GM21619 (cell line): ENCODE measurements around the gene CPZ.
"Not testable (repeated sequence)": the region's sequence is repeated elsewhere in the genome, so short reads cannot be mapped to it uniquely, and the experiment has no call there.

ENCODE experiments used
- ATAC-seq: cut with Tn5 transposase; IDR thresholded peaks from one replicate; pipeline ENCODE4 v1.9.1; 2021; ENCODE audit not compliant: unreplicated experiment

Gene CPZ

DNA sequence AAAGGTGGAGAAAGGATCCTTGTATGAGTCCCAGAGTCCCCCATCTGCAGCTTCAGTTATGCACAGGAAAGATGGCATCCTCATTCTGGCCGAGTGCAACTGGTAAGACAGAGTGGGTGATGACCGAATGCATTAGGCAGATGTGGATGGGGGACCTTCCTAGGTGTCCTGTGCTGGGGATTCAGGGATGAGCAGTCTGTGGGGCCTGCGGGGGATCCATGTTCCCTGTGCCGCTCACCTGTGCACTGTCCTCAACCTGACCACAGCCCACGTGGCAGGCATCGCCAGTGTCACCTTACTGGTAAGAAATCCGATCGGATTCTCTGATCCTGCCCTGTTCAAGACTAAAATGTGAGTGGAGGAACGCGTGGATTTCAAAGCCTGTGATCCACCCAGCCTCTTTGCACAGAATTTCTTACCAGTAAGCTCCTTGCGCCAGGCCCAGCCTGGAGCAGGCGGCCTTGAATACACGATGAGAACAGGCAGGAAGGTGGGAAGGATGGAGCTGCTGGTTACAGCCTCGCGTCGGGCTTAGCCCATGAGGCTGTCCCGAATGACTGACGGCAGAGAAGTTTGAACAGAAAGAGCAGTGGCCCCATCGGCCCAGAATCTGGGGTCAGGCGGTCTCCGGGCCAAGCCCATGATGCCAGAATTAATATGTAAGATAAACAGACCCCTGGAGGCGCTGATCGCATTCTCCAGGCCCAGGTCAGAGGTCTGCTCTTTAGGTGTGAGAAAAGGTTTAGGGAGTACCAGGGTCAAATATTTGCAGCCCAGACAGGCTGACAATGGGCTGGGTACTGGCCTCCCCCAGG is 56.5 kb downstream of the CPZ start:
- no peak for ATAC-seq

DNA sequence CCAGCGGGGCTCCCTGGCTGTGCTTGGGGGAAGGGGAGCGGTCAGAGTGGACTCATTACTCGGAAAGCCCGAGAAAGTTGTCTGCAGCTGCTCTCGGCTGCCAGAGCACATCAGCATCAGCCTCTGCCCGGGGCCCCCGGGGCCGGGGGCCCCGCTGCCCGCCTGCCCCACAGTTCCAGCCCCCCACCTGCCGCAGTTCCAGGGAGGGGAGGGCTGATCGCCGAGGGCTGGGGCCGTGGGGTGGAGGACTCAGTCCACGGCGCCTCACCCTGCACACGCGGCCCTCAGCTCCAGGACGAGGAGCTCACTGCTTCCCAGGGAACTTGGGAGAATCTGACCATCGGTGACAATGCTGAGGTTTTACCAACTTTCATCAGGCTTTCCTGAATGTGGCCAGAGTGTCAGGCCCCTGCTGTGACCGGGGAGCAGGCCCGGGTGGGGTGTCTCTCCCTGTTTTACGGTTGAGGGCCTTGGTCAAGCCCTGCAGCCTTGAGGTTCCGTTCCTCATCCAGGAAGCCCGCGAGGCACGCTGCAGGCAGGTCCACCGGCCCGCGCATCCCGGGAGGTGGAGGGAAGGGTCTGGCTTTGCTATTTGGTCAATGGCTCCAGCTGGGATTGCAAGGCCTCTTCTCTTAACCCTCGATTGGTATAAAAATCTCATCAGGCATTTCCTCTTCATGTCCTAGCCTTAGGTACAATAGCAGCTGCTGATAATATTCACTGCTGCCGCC is 57.2 kb downstream of the CPZ start:
- ATAC-seq = no peak

GRCh38 chr4:8651661-8652180 is 59.2 kb downstream of the CPZ start:
- no peak for ATAC-seq

DNA sequence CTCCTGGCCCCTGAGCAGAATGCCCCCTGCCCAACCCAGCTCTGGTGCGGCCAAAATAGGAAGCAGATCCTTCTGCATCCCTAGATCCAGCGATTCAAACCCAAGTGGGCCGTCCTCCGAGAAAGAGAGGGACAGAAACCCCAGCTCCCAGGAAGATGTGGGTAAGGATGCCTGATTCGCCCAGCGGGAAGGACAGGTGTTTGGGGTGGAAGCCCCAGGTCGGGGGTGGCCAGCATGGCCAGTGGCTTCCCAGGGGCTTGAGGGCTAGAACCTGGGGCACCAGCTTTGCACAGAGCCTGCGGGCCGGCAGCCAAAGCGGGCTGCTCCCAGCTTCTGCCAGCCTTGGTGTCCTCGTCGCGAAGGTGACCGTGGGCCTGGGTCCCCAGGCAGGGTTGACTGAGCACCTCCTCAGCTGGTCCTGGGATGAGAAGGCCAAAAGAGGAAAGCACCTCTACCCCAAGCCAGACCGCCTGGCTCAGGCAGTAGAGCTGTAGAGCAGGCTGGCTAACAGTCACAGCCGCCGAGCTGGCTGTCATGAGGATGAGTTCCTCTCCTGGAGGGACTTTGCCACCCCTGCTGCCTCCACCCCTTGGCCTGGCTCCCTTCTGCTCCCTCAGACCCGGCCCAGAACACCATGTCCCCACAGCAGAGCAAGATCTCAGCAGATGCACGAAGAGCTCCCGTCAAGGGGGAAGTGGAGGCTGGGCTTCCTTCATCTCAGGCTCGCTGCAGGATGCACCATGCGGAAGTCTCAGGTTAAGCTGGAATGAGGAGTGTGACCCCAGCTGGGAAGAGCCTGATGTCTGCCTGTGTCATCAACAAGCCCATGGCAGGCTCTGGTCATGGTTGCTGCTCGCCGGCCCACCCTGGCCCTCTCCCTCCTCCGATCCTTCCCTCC is 59.9 kb downstream of the CPZ start:
- ATAC-seq = no peak

GRCh38 chr4:8653326-8654000 is 60.9 kb downstream of the CPZ start:
- ATAC-seq = no peak

DNA sequence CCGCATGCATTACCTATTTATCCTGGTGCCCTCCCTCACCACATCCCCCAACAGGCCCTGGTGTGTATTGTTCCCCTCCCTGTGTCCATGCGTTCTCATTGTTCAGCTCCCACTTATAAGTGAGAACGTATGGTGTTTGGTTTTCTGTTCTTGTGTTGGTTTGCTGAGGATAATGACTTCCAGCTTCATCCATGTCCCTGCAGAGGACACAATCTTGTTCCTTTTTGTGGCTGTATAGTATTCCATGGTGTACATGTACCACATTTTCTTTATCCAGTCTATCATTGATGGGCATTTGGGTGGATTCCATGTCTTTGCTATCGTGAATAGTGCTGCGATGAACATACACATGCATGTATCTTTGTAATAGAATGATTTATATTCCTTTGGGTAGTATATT is 61.6 kb downstream of the CPZ start:
- ATAC-seq = not testable (repeated sequence)

- ATAC-seq = no peak
Measured at GRCh38 chr4:8655411-8656184, 63.0 kb downstream of the CPZ start.

- ATAC-seq = no peak
Measured at GRCh38 chr4:8656185-8656517, 63.6 kb downstream of the CPZ start.

DNA sequence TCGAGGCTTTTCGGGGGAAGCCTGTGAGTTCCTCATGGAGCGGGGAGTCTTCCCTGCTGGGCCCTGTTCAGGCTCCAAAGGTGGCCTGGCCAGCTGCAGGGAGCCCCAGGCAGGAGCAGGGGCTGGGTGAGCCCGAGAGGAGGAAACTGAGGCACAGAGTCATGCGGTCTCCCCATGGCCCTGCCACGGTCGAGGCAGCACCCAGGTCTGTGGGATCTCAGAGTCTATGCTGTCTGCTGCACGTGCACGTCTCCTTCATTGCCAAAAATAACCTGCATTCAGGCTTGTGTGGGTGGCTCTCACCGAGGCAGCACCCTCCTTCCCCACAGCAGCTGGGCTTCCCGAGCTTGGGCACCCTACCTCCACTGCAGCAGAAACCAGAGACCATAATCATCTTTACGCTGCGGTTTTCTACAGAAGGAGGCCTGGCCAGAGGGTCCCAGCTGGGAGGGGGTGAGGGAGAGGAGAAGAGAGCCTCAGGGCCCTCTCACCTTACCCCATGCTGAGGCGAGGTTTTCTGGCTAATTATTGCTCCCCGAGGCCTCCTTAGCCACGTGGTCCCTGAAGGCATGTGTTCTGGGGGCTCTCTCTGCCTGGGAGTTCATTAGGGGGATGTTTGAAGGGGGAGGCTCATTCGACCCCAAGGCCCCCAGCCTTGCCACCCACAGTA is 64.3 kb downstream of the CPZ start:
- ATAC-seq = no peak

DNA sequence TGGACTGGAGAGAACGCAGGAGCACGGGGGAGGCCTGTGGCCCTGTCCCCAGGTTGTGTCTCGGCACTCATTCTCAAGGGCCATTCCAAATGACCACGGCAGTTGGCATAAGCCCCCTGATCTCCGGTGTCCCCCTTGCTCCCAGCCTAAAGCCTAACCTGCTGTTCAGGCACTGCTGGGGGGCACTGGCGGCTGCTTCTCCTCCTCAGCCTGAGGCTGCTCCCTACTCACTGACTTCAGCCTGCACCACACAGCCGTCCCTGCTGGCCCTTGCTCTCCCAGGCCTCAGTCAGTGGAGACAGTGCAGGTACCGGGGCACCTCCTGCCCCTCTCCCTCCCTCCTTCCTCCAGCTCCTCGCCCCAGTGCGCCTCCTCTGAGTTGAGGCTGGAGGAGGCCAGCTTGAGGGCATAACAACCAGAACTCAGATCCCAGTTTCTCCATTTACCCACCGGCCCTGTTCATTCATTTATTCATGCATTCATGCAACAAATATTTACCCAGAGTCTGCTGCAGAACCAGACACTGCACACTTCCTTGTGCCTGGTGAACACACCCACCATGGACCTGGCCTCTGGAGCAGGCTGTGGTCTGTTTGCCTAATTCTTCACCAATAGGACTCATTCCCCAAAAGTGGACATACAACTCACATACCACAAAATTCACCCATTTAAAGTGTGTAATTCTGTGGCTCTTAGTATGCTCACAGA is 65.0 kb downstream of the CPZ start:
- ATAC-seq = no peak

GRCh38 chr4:8662776-8663175 is 70.2 kb downstream of the CPZ start:
- ATAC-seq = no peak

- no peak for ATAC-seq
Measured at GRCh38 chr4:8664031-8664805, 71.7 kb downstream of the CPZ start.

DNA sequence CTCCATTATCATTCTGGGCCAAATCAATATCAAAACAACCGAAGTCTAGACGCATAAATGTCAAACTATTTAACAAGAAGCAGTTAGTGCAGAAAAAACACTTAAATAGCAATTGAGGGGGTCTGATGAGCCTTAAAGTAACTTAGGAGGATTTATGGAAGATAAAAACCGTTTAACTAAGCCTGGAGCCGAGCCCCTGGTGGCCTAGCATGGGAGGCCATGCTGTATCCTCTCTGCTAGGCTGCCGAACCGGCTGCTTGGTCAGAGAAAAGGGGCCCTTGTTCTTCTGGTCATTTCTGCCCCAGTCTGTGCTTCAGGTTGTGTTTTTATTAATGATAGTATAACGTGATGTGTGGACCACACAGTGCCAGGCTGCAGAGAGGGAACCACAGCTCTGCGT is 72.4 kb downstream of the CPZ start:
- ATAC-seq = no peak

DNA sequence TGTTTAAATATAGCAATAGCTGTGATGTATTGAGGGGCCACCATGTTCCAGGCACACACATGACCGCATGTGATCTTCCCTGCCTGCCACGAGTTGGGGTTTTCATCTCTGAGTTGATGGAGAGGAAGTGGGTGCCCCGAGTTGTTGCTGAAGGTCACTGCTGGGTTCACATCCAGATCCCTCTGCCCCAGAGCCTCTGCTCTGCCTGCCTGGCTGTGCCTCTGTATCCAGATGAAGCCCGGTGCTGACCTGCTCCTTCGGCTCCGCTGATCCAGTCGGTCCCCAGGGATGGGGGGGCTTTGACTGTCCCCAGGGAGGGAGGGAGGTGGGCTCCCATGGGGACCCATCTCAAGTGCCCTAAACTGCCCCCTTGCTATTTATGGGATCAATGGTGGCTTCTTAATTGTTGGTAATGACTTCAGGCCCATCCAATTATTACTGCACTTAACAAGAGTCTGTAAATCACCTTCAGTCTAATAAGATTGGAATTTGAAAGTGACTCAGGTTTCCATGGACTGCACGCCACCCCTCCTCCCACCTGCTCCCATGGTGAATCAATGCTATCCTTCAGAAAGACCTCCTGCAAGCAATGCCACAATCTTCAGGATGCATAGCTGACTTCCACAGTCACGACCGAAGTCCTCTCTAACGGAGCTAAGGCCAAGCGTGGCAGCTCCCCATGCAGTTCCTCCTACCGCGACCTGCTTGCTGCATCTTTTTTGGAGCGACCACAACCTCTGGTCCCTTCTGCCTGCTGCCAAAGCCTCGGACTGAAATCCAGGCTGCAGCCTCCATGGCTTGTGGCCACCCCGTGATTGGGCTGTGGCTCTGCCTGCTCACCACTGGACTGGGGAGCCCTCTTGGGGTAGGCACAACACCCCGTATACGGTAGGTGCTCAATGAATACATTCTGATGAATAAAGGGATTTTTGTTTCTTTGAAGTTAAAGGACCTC is 73.1 kb downstream of the CPZ start:
- no peak for ATAC-seq

DNA sequence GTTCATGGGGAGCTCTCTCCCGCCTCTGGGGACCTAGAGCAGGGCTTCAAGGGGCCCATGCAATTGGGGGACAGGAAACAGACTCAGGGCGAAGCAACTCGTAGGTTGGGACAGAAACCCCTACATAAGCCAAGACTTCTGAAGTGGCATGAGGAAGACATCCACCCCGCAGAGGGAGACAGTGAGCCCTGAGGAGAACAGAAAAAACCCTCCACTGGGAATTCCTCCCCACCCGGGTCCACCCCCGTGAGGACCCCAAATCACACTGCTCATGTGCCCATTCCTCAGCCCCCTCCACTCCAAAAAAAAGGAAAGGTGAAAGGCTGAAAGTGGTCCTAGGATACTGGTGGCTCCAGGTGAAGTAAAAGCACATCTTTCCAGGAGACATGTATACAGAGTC is 74.0 kb downstream of the CPZ start:
- ATAC-seq = no peak
